Keratinocyte (primary cell): ENCODE results near the gene TANC2. TPM values are rescaled to one million over a fixed set of nuclear protein-coding genes. Genes with fewer than 3 reads are reported as not detected.

Experiments used
- DNase-seq: peaks from one replicate; pipeline ENCODE4 v3.0.0-alpha.2; 2011; ENCODE audit warnings: low read depth, missing footprints, low spot score
- FAIRE-seq: peaks from 2 replicates; lab custom pipeline; 2011; peaks lifted over from hg19 to GRCh38; lab: Jason Lieb, UNC
- H2AFZ ChIP-seq: 2 replicates; pipeline ENCODE4 v1.6.0; 2012; ENCODE audit warnings: low read length, control low read depth, inconsistent platforms; ENCODE audit not compliant: control insufficient read depth
- H3K27ac ChIP-seq: 2 replicates; pipeline ENCODE4 v1.5.1; 2011; ENCODE audit warnings: low read length; ENCODE audit not compliant: control insufficient read depth, insufficient read depth
- H3K27me3 ChIP-seq: 3 replicates; pipeline ENCODE4 v1.6.0; 2011; ENCODE audit warnings: low read length; ENCODE audit not compliant: control insufficient read depth, insufficient read depth; ENCODE audit errors: extremely low read depth
- H3K36me3 ChIP-seq, 2 experiments: 2 replicates in 1 of 2; 3 replicates in 1 of 2; pipeline ENCODE4 v1.5.1; 2011; ENCODE audit warnings: low read length in 2 of 2, mild to moderate bottlenecking in 1 of 2; ENCODE audit not compliant: control insufficient read depth in 2 of 2, insufficient read depth in 2 of 2; ENCODE audit errors: extremely low read depth in 1 of 2
- H3K4me1 ChIP-seq: 3 replicates; pipeline ENCODE4 v1.5.1; 2011; ENCODE audit warnings: low read length; ENCODE audit not compliant: control insufficient read depth, insufficient read depth; ENCODE audit errors: extremely low read depth
- H3K4me2 ChIP-seq: 3 replicates; pipeline ENCODE4 v1.6.0; 2011; ENCODE audit warnings: low read depth, low read length; ENCODE audit not compliant: control insufficient read depth, insufficient read depth; ENCODE audit errors: extremely low read depth
- H3K4me3 ChIP-seq, 3 experiments: fragments of 200-600 bp in 1 of 3; sonication (generic) in 1 of 3; 2 replicates in 2 of 3; 3 replicates in 1 of 3; pipeline ENCODE4 v1.5.1; 2011 to 2016; ENCODE audit warnings: low read length in 3 of 3, mild to moderate bottlenecking in 3 of 3, control low read depth in 2 of 3, inconsistent platforms in 1 of 3, low read depth in 1 of 3, mixed read lengths in 1 of 3, mixed run types in 1 of 3, moderate library complexity in 1 of 3; ENCODE audit not compliant: control insufficient read depth in 2 of 3, insufficient read depth in 2 of 3; ENCODE audit errors: extremely low read depth in 1 of 3
- H3K79me2 ChIP-seq: 2 replicates; pipeline ENCODE4 v1.6.0; 2012; ENCODE audit warnings: low read length; ENCODE audit not compliant: control insufficient read depth, insufficient read depth
- H3K9ac ChIP-seq: 3 replicates; pipeline ENCODE4 v1.6.0; 2011; ENCODE audit warnings: low read length; ENCODE audit not compliant: control insufficient read depth, insufficient read depth; ENCODE audit errors: extremely low read depth
- H3K9me1 ChIP-seq: 3 replicates; pipeline ENCODE4 v1.6.0; 2011; ENCODE audit warnings: low read length; ENCODE audit not compliant: control insufficient read depth, insufficient read depth; ENCODE audit errors: extremely low read depth
- H3K9me3 ChIP-seq: 2 replicates; pipeline ENCODE4 v1.5.1; 2012; ENCODE audit warnings: low read depth, low read length; ENCODE audit not compliant: control insufficient read depth
- H4K20me1 ChIP-seq: 3 replicates; pipeline ENCODE4 v1.6.0; 2011; ENCODE audit warnings: low read length; ENCODE audit not compliant: control insufficient read depth, insufficient read depth; ENCODE audit errors: extremely low read depth
- EZH2 ChIP-seq: IDR thresholded peaks from one replicate; pipeline ENCODE4 v1.6.1; 2012; ENCODE audit warnings: inconsistent platforms, mild to moderate bottlenecking, low read length, moderate library complexity
- dilution Hi-C: fragments of 300-500 bp; cut with MboI; formaldehyde crosslinking; loops from one replicate; pipeline ENCODE4 v1.7.0; 2020; ENCODE audit warnings: low sequenced_read_pairs; ENCODE audit not compliant: extremely low pct_ligation_motif_present
- polyA plus RNA-seq, 5 experiments: library from polyadenylated mRNA; depleted of rRNA in 3 of 5; stranded (reverse) in 3 of 5; stranded (forward) in 1 of 5; unstranded in 1 of 5; fragments of >200 nt; gene quantifications; 1 replicate in 1 of 5; 2 replicates in 3 of 5; 3 replicates in 1 of 5; pipeline versions ENCODE4 v1.2.1 to v1.2.3, GENCODE V29; 2011 to 2012; ENCODE audit warnings: missing spikeins in 2 of 5, low read depth in 1 of 5, low replicate concordance in 1 of 5
- TF ChIP-seq, protein P1 (sequence below), 3 experiments: IDR thresholded peaks in 1 of 3; conservative IDR thresholded peaks in 1 of 3; optimal IDR thresholded peaks in 1 of 3; 2 replicates in 2 of 3; 3 replicates in 1 of 3; pipeline versions ENCODE3 to v1.5.1; 2011; ENCODE audit warnings: low read length in 3 of 3, mild to moderate bottlenecking in 3 of 3, moderate library complexity in 2 of 3, control low read depth in 1 of 3, inconsistent platforms in 1 of 3; ENCODE audit not compliant: insufficient read depth in 2 of 3; ENCODE audit errors: extremely low read depth in 1 of 3

The TANC2 gene
- polyA plus RNA-seq, 1 donor (not counting 4 experiments of a cell fraction or from before 2014, with no cell fraction given): 22.4 TPM

DNA sequence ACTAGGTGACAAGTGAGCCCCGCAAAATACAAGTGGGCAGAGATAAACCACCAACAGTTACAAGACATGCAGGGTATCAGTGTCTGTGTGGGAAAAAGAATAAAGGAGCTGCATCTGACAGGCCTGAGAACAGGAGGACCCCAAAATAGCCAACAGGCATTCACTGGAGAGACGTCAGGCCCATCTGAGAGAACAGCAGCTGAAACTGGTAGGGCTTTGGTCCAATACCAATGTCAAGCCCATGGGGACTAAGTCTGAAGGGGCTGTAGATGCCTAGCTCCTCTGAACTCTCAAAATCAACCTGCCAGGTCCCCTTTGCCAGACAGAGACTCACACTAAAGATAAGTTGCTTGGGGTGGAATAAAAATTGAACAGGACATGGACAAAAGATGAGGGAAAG is 30.5 kb upstream of the TANC2 start:
- TF ChIP-seq, protein P1, sequence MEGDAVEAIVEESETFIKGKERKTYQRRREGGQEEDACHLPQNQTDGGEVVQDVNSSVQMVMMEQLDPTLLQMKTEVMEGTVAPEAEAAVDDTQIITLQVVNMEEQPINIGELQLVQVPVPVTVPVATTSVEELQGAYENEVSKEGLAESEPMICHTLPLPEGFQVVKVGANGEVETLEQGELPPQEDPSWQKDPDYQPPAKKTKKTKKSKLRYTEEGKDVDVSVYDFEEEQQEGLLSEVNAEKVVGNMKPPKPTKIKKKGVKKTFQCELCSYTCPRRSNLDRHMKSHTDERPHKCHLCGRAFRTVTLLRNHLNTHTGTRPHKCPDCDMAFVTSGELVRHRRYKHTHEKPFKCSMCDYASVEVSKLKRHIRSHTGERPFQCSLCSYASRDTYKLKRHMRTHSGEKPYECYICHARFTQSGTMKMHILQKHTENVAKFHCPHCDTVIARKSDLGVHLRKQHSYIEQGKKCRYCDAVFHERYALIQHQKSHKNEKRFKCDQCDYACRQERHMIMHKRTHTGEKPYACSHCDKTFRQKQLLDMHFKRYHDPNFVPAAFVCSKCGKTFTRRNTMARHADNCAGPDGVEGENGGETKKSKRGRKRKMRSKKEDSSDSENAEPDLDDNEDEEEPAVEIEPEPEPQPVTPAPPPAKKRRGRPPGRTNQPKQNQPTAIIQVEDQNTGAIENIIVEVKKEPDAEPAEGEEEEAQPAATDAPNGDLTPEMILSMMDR (optimal IDR thresholded peaks at IDR 0.05 in 1 of 3, IDR thresholded peaks at IDR 0.05 in 1 of 3, conservative IDR thresholded peaks at IDR 0.05 in 1 of 3; ENCODE audit: extremely low read depth in 1 of 3, insufficient read depth in 2 of 3, low read length in 3 of 3): no peak
- TF ChIP-seq EZH2: no peak
- dilution Hi-C loops: no loop called here
- no peaks in the 10 kb centered on the region for H3K4me1 ChIP-seq
- H3K79me2 ChIP-seq: no peaks in the 10 kb centered on the region
- H3K9me3 ChIP-seq: no peaks in the 10 kb centered on the region
- H4K20me1 ChIP-seq: no peaks in the 10 kb centered on the region
- no peak overlapping the region for H3K9ac ChIP-seq
- no peaks in the 10 kb centered on the region for H3K27me3 ChIP-seq
- no peak overlapping the region for H3K27ac ChIP-seq
- no peaks in the 10 kb centered on the region for H3K9me1 ChIP-seq
- H3K4me3 ChIP-seq: no peak overlapping the region
- no peak for DNase-seq
- H3K36me3 ChIP-seq: no peaks in the 10 kb centered on the region
- FAIRE-seq: no peak
- H2AFZ ChIP-seq: no peak overlapping the region
- H3K4me2 ChIP-seq: no peak overlapping the region

DNA sequence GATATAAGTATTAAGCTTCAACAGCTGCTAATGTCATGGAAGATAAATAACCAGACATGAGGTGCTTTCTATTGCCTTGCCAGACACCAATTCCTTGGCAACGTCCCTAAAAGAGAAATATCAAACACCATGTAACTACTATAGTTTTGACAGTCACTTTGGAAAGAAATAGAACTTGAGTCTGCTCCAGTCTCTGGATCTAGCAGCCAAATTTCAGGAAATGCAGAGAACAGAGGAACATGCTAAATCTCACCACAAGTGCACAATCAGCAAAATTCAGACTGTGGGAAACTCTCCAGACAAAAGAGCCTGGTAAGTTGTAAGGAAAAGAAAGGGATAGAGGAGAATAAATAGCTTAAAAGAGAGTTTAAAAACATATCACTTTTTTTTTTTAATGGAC is 28.4 kb upstream of the TANC2 start:
- Histone ChIP-seq H3K79me2 (no peaks in the 10 kb centered on the region), H4K20me1 (no peaks in the 10 kb centered on the region), H3K4me1 (no peaks in the 10 kb centered on the region), H3K4me3 (no peak overlapping the region), H3K9ac (no peak overlapping the region), H3K9me1 (no peaks in the 10 kb centered on the region), H3K36me3 (no peaks in the 10 kb centered on the region), H3K4me2 (no peak overlapping the region), H3K9me3 (no peaks in the 10 kb centered on the region), H3K27me3 (no peaks in the 10 kb centered on the region), H2AFZ (no peak overlapping the region), H3K27ac (no peak overlapping the region)
- dilution Hi-C loops: no loop called here
- DNase-seq: no peak
- TF ChIP-seq EZH2: no peak
- TF ChIP-seq, protein P1 (optimal IDR thresholded peaks at IDR 0.05 in 1 of 3, IDR thresholded peaks at IDR 0.05 in 1 of 3, conservative IDR thresholded peaks at IDR 0.05 in 1 of 3; ENCODE audit: extremely low read depth in 1 of 3, insufficient read depth in 2 of 3, low read length in 3 of 3): no peak
- FAIRE-seq: no peak
